GM18511 (cell line): ENCODE results near the gene DNAJC11.
"Not testable (repeated sequence)": the region's sequence is repeated elsewhere in the genome, so short reads cannot be mapped to it uniquely, and the experiment has no call there.

Source experiments
- ATAC-seq: cut with Tn5 transposase; IDR thresholded peaks from one replicate; pipeline ENCODE4 v1.9.1; 2021; ENCODE audit warnings: mild to moderate bottlenecking, moderate library complexity; ENCODE audit not compliant: unreplicated experiment

The DNAJC11 gene

GRCh38 chr1:6657138-6657537 is 44.5 kb downstream of the DNAJC11 start:
- ATAC-seq = no peak

- ATAC-seq = no peak
These were observed 48.0 kb downstream of the DNAJC11 start for GRCh38 chr1:6653436-6654290.

GRCh38 chr1:6652986-6653385 is 48.6 kb downstream of the DNAJC11 start:
- no peak for ATAC-seq

GRCh38 chr1:6651909-6652308 is 49.7 kb downstream of the DNAJC11 start:
- no peak for ATAC-seq

GRCh38 chr1:6648556-6648955 is 53.1 kb downstream of the DNAJC11 start:
- no peak for ATAC-seq

- no peak for ATAC-seq
These were observed 55.0 kb downstream of the DNAJC11 start for GRCh38 chr1:6646499-6647148.

GRCh38 chr1:6645018-6645417 is 56.6 kb downstream of the DNAJC11 start:
- no peak for ATAC-seq

- not testable (repeated sequence) for ATAC-seq
These were observed 60.7 kb downstream of the DNAJC11 start for GRCh38 chr1:6640867-6641266.

GRCh38 chr1:6638226-6638625 is 63.4 kb downstream of the DNAJC11 start:
- no peak for ATAC-seq

GRCh38 chr1:6637770-6638169 is 63.8 kb downstream of the DNAJC11 start:
- ATAC-seq = no peak

- not testable (repeated sequence) for ATAC-seq
These were observed 64.8 kb downstream of the DNAJC11 start for GRCh38 chr1:6636778-6637177.

- ATAC-seq = no peak
These were observed 65.5 kb downstream of the DNAJC11 start for GRCh38 chr1:6635910-6636760.

GRCh38 chr1:6635161-6635909 is 66.3 kb downstream of the DNAJC11 start:
- no peak for ATAC-seq

- ATAC-seq = no peak
These were observed 67.1 kb downstream of the DNAJC11 start for GRCh38 chr1:6634371-6635052.

GRCh38 chr1:6632588-6633514 is 68.8 kb downstream of the DNAJC11 start:
- ATAC-seq = no peak

GRCh38 chr1:6631058-6631457 is 70.6 kb downstream of the DNAJC11 start:
- ATAC-seq = no peak

GRCh38 chr1:6630027-6630426 is 71.6 kb downstream of the DNAJC11 start:
- ATAC-seq = no peak

- no peak for ATAC-seq
These were observed 72.6 kb downstream of the DNAJC11 start for GRCh38 chr1:6628971-6629479.
